GM23338 (cell line): ENCODE data around the gene DNAJB6. TPM values are rescaled to one million over a fixed set of nuclear protein-coding genes. Genes with fewer than 3 reads are reported as not detected.

Experiments
- ATAC-seq: fragments of 200-7000 bp; cut with Tn5 transposase; 3 replicates; pipeline ENCODE4 v1.9.1; 2020
- DNase-seq: peaks from one replicate; pipeline ENCODE4 v3.0.0-alpha.2; 2015; ENCODE audit warnings: low spot score
- H2AFZ ChIP-seq: fragments of 200-600 bp; sonication (generic); 2 replicates; pipeline ENCODE4 v1.8.0; 2016; ENCODE audit warnings: antibody characterized with exemption, mild to moderate bottlenecking, moderate library complexity
- H3F3A ChIP-seq: fragments of 200-600 bp; sonication (generic); replicated peaks from 2 replicates; pipeline ENCODE4 v1.8.0; 2017; ENCODE audit warnings: antibody characterized with exemption, mixed run types, low read depth
- H3K27ac ChIP-seq: fragments of 200-600 bp; sonication (generic); 2 replicates; pipeline ENCODE4 v1.6.1; 2016; ENCODE audit warnings: low read depth
- H3K27me3 ChIP-seq: fragments of 200-600 bp; sonication (generic); 2 replicates; pipeline ENCODE4 v1.8.0; 2016; ENCODE audit warnings: mild to moderate bottlenecking, mixed run types, moderate library complexity; ENCODE audit not compliant: insufficient read depth
- H3K36me3 ChIP-seq: fragments of 200-600 bp; sonication (generic); 2 replicates; pipeline ENCODE4 v1.8.0; 2016; ENCODE audit warnings: mild to moderate bottlenecking; ENCODE audit not compliant: insufficient read depth
- H3K4me1 ChIP-seq: fragments of 200-600 bp; sonication (generic); 2 replicates; pipeline ENCODE4 v1.8.0; 2016; ENCODE audit warnings: mild to moderate bottlenecking, moderate library complexity; ENCODE audit not compliant: insufficient read depth
- H3K4me2 ChIP-seq: fragments of 200-600 bp; sonication (generic); 2 replicates; pipeline ENCODE4 v1.7.1; 2017; ENCODE audit warnings: mixed run types
- H3K4me3 ChIP-seq: fragments of 200-600 bp; sonication (generic); 2 replicates; pipeline ENCODE4 v1.6.1; 2016; ENCODE audit warnings: mixed run types
- H3K79me2 ChIP-seq: fragments of 200-600 bp; sonication (generic); replicated peaks from 2 replicates; pipeline ENCODE4 v1.8.0; 2017; ENCODE audit warnings: mild to moderate bottlenecking; ENCODE audit not compliant: insufficient read depth
- H3K9me2 ChIP-seq: fragments of 200-600 bp; sonication (generic); 2 replicates; pipeline ENCODE4 v1.8.0; 2017; ENCODE audit not compliant: insufficient read depth
- H4K20me1 ChIP-seq: fragments of 200-600 bp; sonication (generic); replicated peaks from 2 replicates; pipeline ENCODE4 v1.8.0; 2017; ENCODE audit warnings: mild to moderate bottlenecking; ENCODE audit not compliant: insufficient read depth
- H3K27ac Mint-ChIP-seq: 2 replicates; pipeline ENCODE4 v1.8.0; 2020; ENCODE audit warnings: inconsistent platforms, mild to moderate bottlenecking, moderate library complexity, mixed read lengths
- H3K27me3 Mint-ChIP-seq: 3 replicates; pipeline ENCODE4 v1.8.0; 2022; ENCODE audit warnings: low read depth, mild to moderate bottlenecking, moderate library complexity, mixed read lengths, inconsistent platforms; ENCODE audit not compliant: insufficient read depth, poor library complexity
- H3K36me3 Mint-ChIP-seq: 3 replicates; pipeline ENCODE4 v1.8.0; 2021; ENCODE audit warnings: low read depth, mild to moderate bottlenecking, inconsistent platforms, moderate library complexity, mixed read lengths
- H3K4me1 Mint-ChIP-seq: 3 replicates; pipeline ENCODE4 v1.8.0; 2020; ENCODE audit warnings: mild to moderate bottlenecking, inconsistent platforms, mixed read lengths
- H3K4me3 Mint-ChIP-seq: 3 replicates; pipeline ENCODE4 v1.8.0; 2021; ENCODE audit warnings: moderate library complexity, mild to moderate bottlenecking, inconsistent platforms, mixed read lengths
- H3K9me3 Mint-ChIP-seq: 3 replicates; pipeline ENCODE4 v1.8.0; 2020; ENCODE audit warnings: moderate library complexity, mild to moderate bottlenecking, inconsistent platforms, mixed read lengths
- CREB1 ChIP-seq: fragments of 250-450 bp; sonication (Bioruptor Pico); IDR thresholded peaks from 2 replicates; pipeline ENCODE4 v1.5.0; 2020; ENCODE audit warnings: low read depth, mild to moderate bottlenecking, moderate library complexity
- ETS1 ChIP-seq: IDR thresholded peaks from 2 replicates; pipeline ENCODE4 v1.6.1; 2016; ENCODE audit warnings: antibody characterized with exemption
- EZH2 ChIP-seq: fragments of 200-600 bp; sonication (generic); IDR thresholded peaks from one replicate; pipeline ENCODE4 v1.8.0; 2017; ENCODE audit warnings: antibody characterized with exemption, mild to moderate bottlenecking, low read depth; ENCODE audit not compliant: unreplicated experiment
- EZH2phosphoT487 ChIP-seq: fragments of 200-600 bp; sonication (generic); IDR thresholded peaks from one replicate; pipeline ENCODE4 v1.8.1; 2018; ENCODE audit warnings: antibody characterized with exemption; ENCODE audit not compliant: unreplicated experiment
- JUNB ChIP-seq: IDR thresholded peaks from one replicate; pipeline ENCODE4 v1.6.1; 2016; ENCODE audit warnings: antibody characterized with exemption; ENCODE audit not compliant: unreplicated experiment
- NANOG ChIP-seq: IDR thresholded peaks from 2 replicates; pipeline ENCODE4 v1.6.1; 2016; ENCODE audit warnings: antibody characterized with exemption, borderline replicate concordance
- POLR2AphosphoS5 ChIP-seq: IDR thresholded peaks from 2 replicates; pipeline ENCODE4 v1.6.1; 2016; ENCODE audit warnings: antibody characterized with exemption, low read depth
- REST ChIP-seq: IDR thresholded peaks from one replicate; pipeline ENCODE4 v1.6.1; 2018; ENCODE audit warnings: antibody characterized with exemption; ENCODE audit not compliant: unreplicated experiment
- STAT1 ChIP-seq: IDR thresholded peaks from one replicate; pipeline ENCODE4 v1.6.1; 2016; ENCODE audit warnings: antibody characterized with exemption; ENCODE audit not compliant: unreplicated experiment
- ZNF114 ChIP-seq: fragments of 250-450 bp; sonication (Bioruptor Pico); IDR thresholded peaks from 2 replicates; pipeline ENCODE4 v1.5.0; 2020; ENCODE audit warnings: mild to moderate bottlenecking, moderate library complexity
- ZNF331 ChIP-seq: fragments of 250-450 bp; sonication (Bioruptor Pico); IDR thresholded peaks from 2 replicates; pipeline ENCODE4 v1.5.0; 2020; ENCODE audit warnings: low read depth, mild to moderate bottlenecking, moderate library complexity
- ZNF462 ChIP-seq: fragments of 250-450 bp; sonication (Bioruptor Pico); IDR thresholded peaks from 2 replicates; pipeline ENCODE4 v1.5.0; 2020; ENCODE audit warnings: mild to moderate bottlenecking, moderate library complexity
- polyA plus RNA-seq: library from polyadenylated mRNA; unstranded; fragments of >200 nt; fragmentation: Nextera tagmentation; extraction: Ambion mirVana; gene quantifications from 2 replicates; pipeline ENCODE4 v1.2.1, GENCODE V29; 2016
- total RNA-seq: library from RNA; depleted of rRNA; stranded (reverse); fragments of >200 nt; shearing (Covaris generic); gene quantifications from 2 replicates; pipeline ENCODE4 v1.2.3, GENCODE V29; 2014
- TF ChIP-seq, protein P1 (sequence below), 2 experiments: fragments of 200-600 bp in 1 of 2; sonication (generic) in 1 of 2; conservative IDR thresholded peaks; 2 replicates each; pipeline versions ENCODE4 v1.5.1 to v1.6.1; 2016 to 2017; ENCODE audit warnings: antibody characterized with exemption in 2 of 2, low read depth in 2 of 2, mild to moderate bottlenecking in 2 of 2, moderate library complexity in 1 of 2

DNAJB6 gene
- total and polyA plus RNA-seq, 2 experiments from 2014 or later: 308 to 322 TPM

- no peaks in the 10 kb centered on the region for H3K9me3 Mint-ChIP-seq
- Histone ChIP-seq H3K9me2 (no peaks in the 10 kb centered on the region), H3K79me2 (peaks cover 100% of the 10 kb centered on the region), H3K27me3 (no peaks in the 10 kb centered on the region), H3K4me1 (peaks cover 100% of the 10 kb centered on the region), H2AFZ (no peak overlapping the region), H3K4me3 (peak overlapping the region; percentile 34), H3K27ac (peak overlapping the region; percentile 42), H3K36me3 (no peaks in the 10 kb centered on the region), H3K4me2 (peak overlapping the region; percentile 63), H4K20me1 (peaks cover 97% of the 10 kb centered on the region), H3F3A (peaks cover 12% of the 10 kb centered on the region; the same call in 1 of the 2 replicates)
- H3K27me3 Mint-ChIP-seq: peaks cover 10% of the 10 kb centered on the region
- H3K36me3 Mint-ChIP-seq: peaks cover 21% of the 10 kb centered on the region; the same call in 2 of the 3 replicates
- no peak overlapping the region; the same call in 2 of the 3 replicates for H3K4me3 Mint-ChIP-seq
- H3K4me1 Mint-ChIP-seq: peaks cover 70% of the 10 kb centered on the region
- ATAC-seq: peak; percentile 11; the same call in 2 of the 3 replicates
- peak overlapping the region; percentile 78 for H3K27ac Mint-ChIP-seq
- TF ChIP-seq ETS1 (no peak), ZNF114 (CRISPR knock-in tag) (no peak), EZH2 (no peak), JUNB (no peak), ZNF331 (no peak), EZH2phosphoT487 (no peak), CREB1 (CRISPR knock-in tag) (no peak), NANOG (no peak), POLR2AphosphoS5 (no peak), ZNF462 (CRISPR knock-in tag) (no peak), REST (no peak), STAT1 (no peak)
- TF ChIP-seq, protein P1, sequence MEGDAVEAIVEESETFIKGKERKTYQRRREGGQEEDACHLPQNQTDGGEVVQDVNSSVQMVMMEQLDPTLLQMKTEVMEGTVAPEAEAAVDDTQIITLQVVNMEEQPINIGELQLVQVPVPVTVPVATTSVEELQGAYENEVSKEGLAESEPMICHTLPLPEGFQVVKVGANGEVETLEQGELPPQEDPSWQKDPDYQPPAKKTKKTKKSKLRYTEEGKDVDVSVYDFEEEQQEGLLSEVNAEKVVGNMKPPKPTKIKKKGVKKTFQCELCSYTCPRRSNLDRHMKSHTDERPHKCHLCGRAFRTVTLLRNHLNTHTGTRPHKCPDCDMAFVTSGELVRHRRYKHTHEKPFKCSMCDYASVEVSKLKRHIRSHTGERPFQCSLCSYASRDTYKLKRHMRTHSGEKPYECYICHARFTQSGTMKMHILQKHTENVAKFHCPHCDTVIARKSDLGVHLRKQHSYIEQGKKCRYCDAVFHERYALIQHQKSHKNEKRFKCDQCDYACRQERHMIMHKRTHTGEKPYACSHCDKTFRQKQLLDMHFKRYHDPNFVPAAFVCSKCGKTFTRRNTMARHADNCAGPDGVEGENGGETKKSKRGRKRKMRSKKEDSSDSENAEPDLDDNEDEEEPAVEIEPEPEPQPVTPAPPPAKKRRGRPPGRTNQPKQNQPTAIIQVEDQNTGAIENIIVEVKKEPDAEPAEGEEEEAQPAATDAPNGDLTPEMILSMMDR (conservative IDR thresholded peaks at IDR 0.05; ENCODE audit: low read depth in 2 of 2): no peak
- no peak for DNase-seq
Observed at GRCh38 chr7:157348548-157348947, 11.7 kb downstream of the DNAJB6 start.
